Measurements from ENCODE around the gene GNG4. TPM values are rescaled to one million over a fixed set of nuclear protein-coding genes. Genes with fewer than 3 reads are reported as not detected.

The GNG4 gene
- total and polyA plus RNA-seq, 10 of the 15 experiments (the other 5 are each of a cell fraction or from before 2014, with no cell fraction given) = 0.03 to 0.15 (median 0.15) TPM; not detected in 7

GRCh38 chr1:235649368-235650163 is at the start of gene GNG4 (continued):
- TF ChIP-seq CHD2 (IDR thresholded peaks at IDR 0.05; ENCODE audit: borderline replicate concordance, low read depth, low read length) = no peak
- no peak for TF ChIP-seq E4F1 (IDR thresholded peaks at IDR 0.05; ENCODE audit: borderline replicate concordance, partially characterized antibody)
- TF ChIP-seq BRCA1 (IDR thresholded peaks at IDR 0.05; ENCODE audit: low read depth, low read length) = no peak
- TF ChIP-seq GATAD2B (conservative IDR thresholded peaks at IDR 0.05; ENCODE audit: low read depth) = 0 out of 2 replicates have a peak, but pooled peaks have one; percentile 49
- no peak for TF ChIP-seq CUX1 (IDR thresholded peaks at IDR 0.05; ENCODE audit: insufficient replicate concordance, low read depth, low read length)
- no peak for TF ChIP-seq RB1 (IDR thresholded peaks at IDR 0.05; ENCODE audit: borderline replicate concordance)
- TF ChIP-seq SIX5 (IDR thresholded peaks at IDR 0.05; ENCODE audit: low read depth, low read length, severe bottlenecking) = no peak
- TF ChIP-seq USF2 (IDR thresholded peaks at IDR 0.05; ENCODE audit: borderline replicate concordance, low read depth, low read length) = no peak
- no peak for TF ChIP-seq EZH2 (IDR thresholded peaks at IDR 0.05; ENCODE audit: borderline replicate concordance, control insufficient read depth, low read depth, low read length)
- TF ChIP-seq IKZF2 (IDR thresholded peaks at IDR 0.05) = no peak
- no peak for TF ChIP-seq BACH1 (IDR thresholded peaks at IDR 0.05; ENCODE audit: borderline replicate concordance)
- no peak for TF ChIP-seq REST (IDR thresholded peaks at IDR 0.05; ENCODE audit: low read depth, low read length)
- TF ChIP-seq ZNF217 (IDR thresholded peaks at IDR 0.05) = no peak
